Neural cell (in vitro differentiated cells): ENCODE results near the gene OVOL1. TPM values are rescaled to one million over a fixed set of nuclear protein-coding genes. Genes with fewer than 3 reads are reported as not detected.

Experiments used
- H2AFZ ChIP-seq: fragments of 200-600, 300-800 bp; sonication (generic), shearing (Covaris generic); 2 replicates; pipeline ENCODE4 v1.6.0; 2014; ENCODE audit warnings: low read depth, mild to moderate bottlenecking, antibody characterized with exemption, low read length, moderate library complexity
- H3F3A ChIP-seq: fragments of 200-600 bp; shearing (Covaris generic); 2 replicates; pipeline ENCODE4 v1.6.1; 2016; ENCODE audit warnings: mild to moderate bottlenecking, moderate library complexity, mixed read lengths, antibody characterized with exemption, low read length; ENCODE audit not compliant: insufficient read depth, poor library complexity, severe bottlenecking
- H3K27ac ChIP-seq: fragments of 200-600, 300-800 bp; sonication (generic), shearing (Covaris generic); 2 replicates; pipeline ENCODE4 v1.5.1; 2014; ENCODE audit warnings: mild to moderate bottlenecking, low read length, moderate library complexity
- H3K27me3 ChIP-seq: fragments of 300-800, 200-600 bp; sonication (generic), shearing (Covaris generic); 2 replicates; pipeline ENCODE4 v1.6.0; 2014; ENCODE audit warnings: mild to moderate bottlenecking, low read depth, low read length, moderate library complexity; ENCODE audit not compliant: insufficient read depth
- H3K36me3 ChIP-seq: fragments of 300-800, 200-600 bp; sonication (generic), shearing (Covaris generic); 2 replicates; pipeline ENCODE4 v1.5.1; 2014; ENCODE audit warnings: mild to moderate bottlenecking, antibody characterized with exemption, low read length, moderate library complexity; ENCODE audit not compliant: insufficient read depth
- H3K4me2 ChIP-seq: fragments of 300-800, 200-600 bp; sonication (generic), shearing (Covaris generic); 2 replicates; pipeline ENCODE4 v1.6.0; 2014; ENCODE audit warnings: mild to moderate bottlenecking, low read length
- H3K4me3 ChIP-seq: fragments of 300-800, 200-600 bp; sonication (generic), shearing (Covaris generic); 2 replicates; pipeline ENCODE4 v1.5.1; 2014; ENCODE audit warnings: mild to moderate bottlenecking, low read length, moderate library complexity
- H3K79me2 ChIP-seq: fragments of 200-600 bp; shearing (Covaris generic); replicated peaks from 2 replicates; pipeline ENCODE4 v1.6.0; 2014; ENCODE audit warnings: mild to moderate bottlenecking, low read length, moderate library complexity; ENCODE audit not compliant: insufficient read depth
- H3K9ac ChIP-seq: fragments of 300-800, 200-600 bp; sonication (generic), shearing (Covaris generic); 2 replicates; pipeline ENCODE4 v1.6.1; 2016; ENCODE audit warnings: mild to moderate bottlenecking, low read length, mixed read lengths
- H3K9me2 ChIP-seq: fragments of 200-600 bp; shearing (Covaris generic); 2 replicates; pipeline ENCODE4 v1.6.1; 2016; ENCODE audit warnings: mild to moderate bottlenecking, low read length, mixed read lengths; ENCODE audit not compliant: insufficient read depth
- H3K9me3 ChIP-seq: fragments of 200-600, 300-800 bp; sonication (generic), shearing (Covaris generic); 2 replicates; pipeline ENCODE4 v1.6.1; 2016; ENCODE audit warnings: mild to moderate bottlenecking, mixed run types, low read length, moderate library complexity, mixed read lengths
- H4K20me1 ChIP-seq: fragments of 200-600 bp; shearing (Covaris generic); 2 replicates; pipeline ENCODE4 v1.6.1; 2016; ENCODE audit warnings: mild to moderate bottlenecking, mixed run types; ENCODE audit not compliant: insufficient read depth
- CTCF ChIP-seq: fragments of 450-650 bp; IDR thresholded peaks from 2 replicates; pipeline ENCODE4 v1.5.1; 2014; ENCODE audit warnings: antibody characterized with exemption, mild to moderate bottlenecking, moderate library complexity; ENCODE audit not compliant: poor library complexity, severe bottlenecking
- EP300 ChIP-seq: fragments of 450-650 bp; conservative IDR thresholded peaks from 2 replicates; pipeline ENCODE4 v1.6.1; 2014; ENCODE audit warnings: antibody characterized with exemption, mild to moderate bottlenecking, moderate library complexity; ENCODE audit not compliant: poor library complexity, severe bottlenecking
- EZH2 ChIP-seq: fragments of 200-600, 300-800 bp; shearing (Covaris generic), sonication (generic); IDR thresholded peaks from 2 replicates; pipeline ENCODE4 v1.6.1; 2014; ENCODE audit warnings: antibody characterized with exemption, low read length, borderline replicate concordance, mild to moderate bottlenecking; ENCODE audit not compliant: insufficient read depth, poor library complexity, severe bottlenecking
- MXI1 ChIP-seq: fragments of 450-650 bp; conservative IDR thresholded peaks from 2 replicates; pipeline ENCODE4 v1.6.1; 2014; ENCODE audit warnings: antibody characterized with exemption, mild to moderate bottlenecking; ENCODE audit not compliant: poor library complexity, severe bottlenecking
- POLR2AphosphoS5 ChIP-seq: IDR thresholded peaks from 2 replicates; pipeline ENCODE4 v1.6.1; 2012
- RAD21 ChIP-seq: fragments of 450-650 bp; conservative IDR thresholded peaks from 2 replicates; pipeline ENCODE4 v1.6.1; 2014; ENCODE audit warnings: antibody characterized with exemption, mild to moderate bottlenecking, moderate library complexity
- REST ChIP-seq: IDR thresholded peaks from 2 replicates; pipeline ENCODE4 v1.6.1; 2012; ENCODE audit warnings: borderline replicate concordance
- SMC3 ChIP-seq: fragments of 450-650 bp; conservative IDR thresholded peaks from 2 replicates; pipeline ENCODE4 v1.6.1; 2014; ENCODE audit warnings: antibody characterized with exemption, mild to moderate bottlenecking, moderate library complexity; ENCODE audit not compliant: poor library complexity
- TAF1 ChIP-seq: IDR thresholded peaks from 2 replicates; pipeline ENCODE4 v1.6.1; 2012; ENCODE audit warnings: low read depth
- polyA plus RNA-seq: library from polyadenylated mRNA; depleted of rRNA; stranded (reverse); fragments of >200 nt; gene quantifications from 2 replicates; pipeline ENCODE4 v1.2.3, GENCODE V29; 2014

The OVOL1 gene
- polyA plus RNA-seq, 1 donor from 2014 or later = not detected

GRCh38 chr11:65743681-65744025, 43.2 kb upstream of the OVOL1 start:
- no peaks in the 10 kb centered on the region for H3F3A ChIP-seq
- no peaks in the 10 kb centered on the region for H3K9me3 ChIP-seq
- no peaks in the 10 kb centered on the region for H3K27me3 ChIP-seq
- no peak overlapping the region for H3K27ac ChIP-seq
- no peak overlapping the region for H2AFZ ChIP-seq
- no peak for TF ChIP-seq REST
- no peak for TF ChIP-seq CTCF
- TF ChIP-seq POLR2AphosphoS5 = no peak
- no peak for TF ChIP-seq SMC3
- no peak for TF ChIP-seq EZH2
- TF ChIP-seq TAF1 = no peak
- TF ChIP-seq MXI1 = no peak
- no peak for TF ChIP-seq EP300
- no peak for TF ChIP-seq RAD21
- no peaks in the 10 kb centered on the region for H4K20me1 ChIP-seq
- no peak overlapping the region for H3K4me3 ChIP-seq
- H3K9me2 ChIP-seq = no peaks in the 10 kb centered on the region
- no peaks in the 10 kb centered on the region for H3K36me3 ChIP-seq
- no peak overlapping the region for H3K9ac ChIP-seq
- no peak overlapping the region for H3K4me2 ChIP-seq
- no peaks in the 10 kb centered on the region for H3K79me2 ChIP-seq

- no peak overlapping the region for H2AFZ ChIP-seq
- H3K4me3 ChIP-seq = no peak overlapping the region
- no peak overlapping the region for H3K27ac ChIP-seq
- H3K4me2 ChIP-seq = no peak overlapping the region
- no peaks in the 10 kb centered on the region for H3F3A ChIP-seq
- no peaks in the 10 kb centered on the region for H3K36me3 ChIP-seq
- H3K9me2 ChIP-seq = no peaks in the 10 kb centered on the region
- no peak overlapping the region for H3K9ac ChIP-seq
- no peaks in the 10 kb centered on the region for H3K27me3 ChIP-seq
- no peaks in the 10 kb centered on the region for H3K79me2 ChIP-seq
- H4K20me1 ChIP-seq = no peaks in the 10 kb centered on the region
- no peaks in the 10 kb centered on the region for H3K9me3 ChIP-seq
- TF ChIP-seq REST (no peak), CTCF (no peak), SMC3 (no peak), POLR2AphosphoS5 (no peak), EP300 (no peak), RAD21 (no peak), EZH2 (no peak), TAF1 (no peak), MXI1 (no peak)
Measured at GRCh38 chr11:65744026-65744698, 42.7 kb upstream of the OVOL1 start.
